Activated naive CD8-positive, alpha-beta T cell (primary cell): ENCODE data around the gene ARAP2.

Experiments used
- H3K27ac Mint-ChIP-seq: one replicate; pipeline ENCODE4 v1.8.0; 2021; ENCODE audit warnings: mixed read lengths
- H3K27me3 Mint-ChIP-seq: one replicate; pipeline ENCODE4 v1.8.0; 2021; ENCODE audit warnings: mixed read lengths
- H3K36me3 Mint-ChIP-seq: one replicate; pipeline ENCODE4 v1.8.0; 2021; ENCODE audit warnings: mixed read lengths
- H3K4me1 Mint-ChIP-seq: one replicate; pipeline ENCODE4 v1.8.0; 2021; ENCODE audit warnings: low read depth, mixed read lengths
- H3K4me3 Mint-ChIP-seq: one replicate; pipeline ENCODE4 v1.8.0; 2021; ENCODE audit warnings: mild to moderate bottlenecking, mixed read lengths
- H3K9me3 Mint-ChIP-seq: one replicate; pipeline ENCODE4 v1.8.0; 2021; ENCODE audit warnings: low read depth, mixed read lengths

ARAP2 gene

GRCh38 chr4:36213977-36214376, 30.3 kb downstream of the ARAP2 start:
- Mint-ChIP-seq H3K27ac (no peak overlapping the region), H3K4me3 (no peak overlapping the region)

GRCh38 chr4:36211084-36211483, 33.2 kb downstream of the ARAP2 start:
- Mint-ChIP-seq H3K4me3 (no peak overlapping the region), H3K9me3 (no peaks in the 10 kb centered on the region), H3K36me3 (peaks cover 29% of the 10 kb centered on the region), H3K4me1 (peaks cover 55% of the 10 kb centered on the region), H3K27ac (no peak overlapping the region), H3K27me3 (no peaks in the 10 kb centered on the region)

More at GRCh38 chr4:36213977-36214376, 30.3 kb downstream of the ARAP2 start:
- H3K27me3 Mint-ChIP-seq, result no peaks in the 10 kb centered on the region
- no peaks in the 10 kb centered on the region for H3K9me3 Mint-ChIP-seq
- H3K4me1 Mint-ChIP-seq, result peaks cover 52% of the 10 kb centered on the region
- H3K36me3 Mint-ChIP-seq, result peaks cover 17% of the 10 kb centered on the region

- peaks cover 56% of the 10 kb centered on the region for H3K4me1 Mint-ChIP-seq
- no peaks in the 10 kb centered on the region for H3K9me3 Mint-ChIP-seq
- no peaks in the 10 kb centered on the region for H3K27me3 Mint-ChIP-seq
- H3K36me3 Mint-ChIP-seq, result peaks cover 30% of the 10 kb centered on the region
- peak overlapping the region; percentile 42 for H3K4me3 Mint-ChIP-seq
- peak overlapping the region; percentile 24 for H3K27ac Mint-ChIP-seq
These were observed 34.2 kb downstream of the ARAP2 start for GRCh38 chr4:36209941-36210649.

- Mint-ChIP-seq H3K9me3 (no peaks in the 10 kb centered on the region), H3K4me3 (peak overlapping the region; percentile 66), H3K4me1 (peaks cover 50% of the 10 kb centered on the region), H3K36me3 (peaks cover 31% of the 10 kb centered on the region), H3K27ac (peak overlapping the region; percentile 71), H3K27me3 (no peaks in the 10 kb centered on the region)
These were observed 35.3 kb downstream of the ARAP2 start for GRCh38 chr4:36208893-36209473.

GRCh38 chr4:36207831-36208520, 36.3 kb downstream of the ARAP2 start:
- Mint-ChIP-seq H3K4me1 (peaks cover 48% of the 10 kb centered on the region), H3K27ac (peak overlapping the region; percentile 3), H3K36me3 (peaks cover 32% of the 10 kb centered on the region), H3K9me3 (no peaks in the 10 kb centered on the region), H3K27me3 (no peaks in the 10 kb centered on the region), H3K4me3 (no peak overlapping the region)

GRCh38 chr4:36207367-36207766, 36.9 kb downstream of the ARAP2 start:
- Mint-ChIP-seq H3K27ac (no peak overlapping the region), H3K9me3 (no peaks in the 10 kb centered on the region), H3K36me3 (peaks cover 31% of the 10 kb centered on the region)

GRCh38 chr4:36206603-36207311, 37.6 kb downstream of the ARAP2 start:
- Mint-ChIP-seq H3K4me1 (peaks cover 41% of the 10 kb centered on the region), H3K36me3 (peaks cover 27% of the 10 kb centered on the region), H3K27ac (no peak overlapping the region), H3K4me3 (no peak overlapping the region), H3K27me3 (no peaks in the 10 kb centered on the region), H3K9me3 (no peaks in the 10 kb centered on the region)

More at GRCh38 chr4:36207367-36207766, 36.9 kb downstream of the ARAP2 start:
- H3K27me3 Mint-ChIP-seq, result no peaks in the 10 kb centered on the region
- H3K4me3 Mint-ChIP-seq, result no peak overlapping the region
- peaks cover 46% of the 10 kb centered on the region for H3K4me1 Mint-ChIP-seq

- Mint-ChIP-seq H3K27me3 (no peaks in the 10 kb centered on the region), H3K27ac (no peak overlapping the region), H3K4me1 (peaks cover 41% of the 10 kb centered on the region), H3K36me3 (peaks cover 27% of the 10 kb centered on the region), H3K9me3 (no peaks in the 10 kb centered on the region), H3K4me3 (no peak overlapping the region)
These were observed 38.3 kb downstream of the ARAP2 start for GRCh38 chr4:36206012-36206411.

GRCh38 chr4:36198861-36199260, 45.5 kb downstream of the ARAP2 start:
- H3K4me1 Mint-ChIP-seq, result peaks cover 14% of the 10 kb centered on the region
- peaks cover 13% of the 10 kb centered on the region for H3K36me3 Mint-ChIP-seq

GRCh38 chr4:36198068-36198808, 46.1 kb downstream of the ARAP2 start:
- Mint-ChIP-seq H3K4me1 (peaks cover 14% of the 10 kb centered on the region), H3K27ac (no peak overlapping the region), H3K4me3 (no peak overlapping the region), H3K9me3 (no peaks in the 10 kb centered on the region), H3K27me3 (no peaks in the 10 kb centered on the region), H3K36me3 (peaks cover 12% of the 10 kb centered on the region)

More at GRCh38 chr4:36198861-36199260, 45.5 kb downstream of the ARAP2 start:
- Mint-ChIP-seq H3K27me3 (no peaks in the 10 kb centered on the region), H3K4me3 (no peak overlapping the region), H3K9me3 (no peaks in the 10 kb centered on the region), H3K27ac (no peak overlapping the region)

GRCh38 chr4:36197501-36197900, 46.8 kb downstream of the ARAP2 start:
- Mint-ChIP-seq H3K27ac (no peak overlapping the region), H3K4me1 (peaks cover 16% of the 10 kb centered on the region), H3K27me3 (no peaks in the 10 kb centered on the region), H3K9me3 (no peaks in the 10 kb centered on the region), H3K4me3 (no peak overlapping the region), H3K36me3 (peaks cover 13% of the 10 kb centered on the region)

GRCh38 chr4:36196145-36196913, 48.0 kb downstream of the ARAP2 start:
- Mint-ChIP-seq H3K36me3 (peaks cover 13% of the 10 kb centered on the region), H3K4me3 (no peak overlapping the region), H3K9me3 (no peaks in the 10 kb centered on the region), H3K27ac (no peak overlapping the region), H3K4me1 (peaks cover 22% of the 10 kb centered on the region), H3K27me3 (no peaks in the 10 kb centered on the region)

GRCh38 chr4:36192922-36193321, 51.4 kb downstream of the ARAP2 start:
- Mint-ChIP-seq H3K36me3 (peaks cover 13% of the 10 kb centered on the region), H3K9me3 (no peaks in the 10 kb centered on the region), H3K27me3 (no peaks in the 10 kb centered on the region), H3K27ac (no peak overlapping the region), H3K4me1 (peaks cover 41% of the 10 kb centered on the region), H3K4me3 (no peak overlapping the region)
